Ishikawa (cell line): ENCODE results near the gene HDLBP.

Experiments used
- CEBPB ChIP-seq: IDR thresholded peaks from 2 replicates; pipeline ENCODE4 v1.6.1; 2012
- CREB1 ChIP-seq: IDR thresholded peaks from 2 replicates; pipeline ENCODE4 v1.6.1; 2012; ENCODE audit warnings: low read depth
- EGR1 ChIP-seq: IDR thresholded peaks from 2 replicates; pipeline ENCODE4 v1.6.1; 2012
- EP300 ChIP-seq: IDR thresholded peaks from 2 replicates; pipeline ENCODE4 v1.6.1; 2012; ENCODE audit warnings: borderline replicate concordance
- FOXM1 ChIP-seq: IDR thresholded peaks from 2 replicates; pipeline ENCODE4 v1.6.1; 2012; ENCODE audit warnings: low read depth, borderline replicate concordance
- NFIC ChIP-seq: IDR thresholded peaks from 2 replicates; pipeline ENCODE4 v1.6.1; 2012
- RAD21 ChIP-seq: IDR thresholded peaks from 2 replicates; pipeline ENCODE4 v1.6.1; 2012; ENCODE audit warnings: low read depth
- TAF1 ChIP-seq: IDR thresholded peaks from 2 replicates; pipeline ENCODE4 v1.6.1; 2012; ENCODE audit warnings: low read depth, mild to moderate bottlenecking
- TCF12 ChIP-seq: IDR thresholded peaks from 2 replicates; pipeline ENCODE4 v1.6.1; 2012; ENCODE audit warnings: low read depth
- TEAD4 ChIP-seq: IDR thresholded peaks from 2 replicates; pipeline ENCODE4 v1.6.1; 2012
- YY1 ChIP-seq: IDR thresholded peaks from 2 replicates; pipeline ENCODE4 v1.6.1; 2012; ENCODE audit warnings: low read depth
- ZBTB7A ChIP-seq: IDR thresholded peaks from 2 replicates; pipeline ENCODE4 v1.6.1; 2012; ENCODE audit warnings: low read depth
- TF ChIP-seq, protein P1 (sequence below): IDR thresholded peaks from 2 replicates; pipeline ENCODE4 v1.6.1; 2012
- TF ChIP-seq, protein P2 (sequence below): IDR thresholded peaks from 2 replicates; pipeline ENCODE4 v1.6.1; 2012; ENCODE audit warnings: low read depth, mild to moderate bottlenecking
- TF ChIP-seq, protein P3 (sequence below): IDR thresholded peaks from 2 replicates; pipeline ENCODE4 v1.6.1; 2012

HDLBP gene

DNA sequence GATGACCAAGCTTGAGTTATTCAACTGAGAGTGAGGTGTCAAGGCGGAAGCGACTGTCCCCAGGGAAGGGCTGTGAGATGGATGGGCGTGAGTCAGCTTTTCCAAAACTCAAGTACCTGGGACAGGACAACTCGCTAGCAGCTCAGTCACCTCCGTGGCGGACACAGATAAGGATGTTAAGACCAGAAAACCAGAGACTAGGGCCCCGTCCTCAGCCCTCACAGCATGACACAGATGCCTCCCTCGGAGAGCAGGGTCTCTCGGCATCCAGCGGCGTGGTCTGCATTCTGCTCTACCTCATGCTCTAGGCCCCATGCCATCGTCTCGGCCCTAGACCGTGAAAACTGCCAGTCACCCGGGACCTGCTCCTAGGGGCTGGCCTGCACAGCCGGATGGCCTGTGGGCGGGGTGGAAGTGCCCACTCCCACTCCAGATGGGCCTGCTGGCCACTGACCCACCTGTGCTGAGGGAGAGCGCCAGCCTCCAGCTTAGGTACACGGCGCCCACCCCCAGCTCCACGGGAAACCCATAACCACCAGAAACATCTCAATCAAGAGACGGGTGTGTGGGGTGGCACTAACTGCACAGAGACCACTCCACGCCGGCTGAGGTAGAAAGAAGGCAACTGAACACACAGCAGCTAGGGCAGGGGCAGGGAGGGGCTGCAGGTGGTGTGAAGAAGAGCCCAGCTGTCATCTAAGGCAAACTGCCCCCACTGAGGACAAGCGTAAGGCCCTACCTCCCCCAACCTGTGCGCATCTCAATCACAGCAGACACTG lies 87.2 kb downstream of the HDLBP start:
- TF ChIP-seq, protein P1, sequence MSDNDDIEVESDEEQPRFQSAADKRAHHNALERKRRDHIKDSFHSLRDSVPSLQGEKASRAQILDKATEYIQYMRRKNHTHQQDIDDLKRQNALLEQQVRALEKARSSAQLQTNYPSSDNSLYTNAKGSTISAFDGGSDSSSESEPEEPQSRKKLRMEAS, result no peak
- TF ChIP-seq ZBTB7A (no peak), YY1 (no peak), NFIC (no peak), EP300 (no peak), EGR1 (no peak), TEAD4 (no peak), TCF12 (no peak), CEBPB (no peak), TAF1 (no peak), CREB1 (no peak), FOXM1 (no peak), RAD21 (no peak)
- TF ChIP-seq, protein P2, sequence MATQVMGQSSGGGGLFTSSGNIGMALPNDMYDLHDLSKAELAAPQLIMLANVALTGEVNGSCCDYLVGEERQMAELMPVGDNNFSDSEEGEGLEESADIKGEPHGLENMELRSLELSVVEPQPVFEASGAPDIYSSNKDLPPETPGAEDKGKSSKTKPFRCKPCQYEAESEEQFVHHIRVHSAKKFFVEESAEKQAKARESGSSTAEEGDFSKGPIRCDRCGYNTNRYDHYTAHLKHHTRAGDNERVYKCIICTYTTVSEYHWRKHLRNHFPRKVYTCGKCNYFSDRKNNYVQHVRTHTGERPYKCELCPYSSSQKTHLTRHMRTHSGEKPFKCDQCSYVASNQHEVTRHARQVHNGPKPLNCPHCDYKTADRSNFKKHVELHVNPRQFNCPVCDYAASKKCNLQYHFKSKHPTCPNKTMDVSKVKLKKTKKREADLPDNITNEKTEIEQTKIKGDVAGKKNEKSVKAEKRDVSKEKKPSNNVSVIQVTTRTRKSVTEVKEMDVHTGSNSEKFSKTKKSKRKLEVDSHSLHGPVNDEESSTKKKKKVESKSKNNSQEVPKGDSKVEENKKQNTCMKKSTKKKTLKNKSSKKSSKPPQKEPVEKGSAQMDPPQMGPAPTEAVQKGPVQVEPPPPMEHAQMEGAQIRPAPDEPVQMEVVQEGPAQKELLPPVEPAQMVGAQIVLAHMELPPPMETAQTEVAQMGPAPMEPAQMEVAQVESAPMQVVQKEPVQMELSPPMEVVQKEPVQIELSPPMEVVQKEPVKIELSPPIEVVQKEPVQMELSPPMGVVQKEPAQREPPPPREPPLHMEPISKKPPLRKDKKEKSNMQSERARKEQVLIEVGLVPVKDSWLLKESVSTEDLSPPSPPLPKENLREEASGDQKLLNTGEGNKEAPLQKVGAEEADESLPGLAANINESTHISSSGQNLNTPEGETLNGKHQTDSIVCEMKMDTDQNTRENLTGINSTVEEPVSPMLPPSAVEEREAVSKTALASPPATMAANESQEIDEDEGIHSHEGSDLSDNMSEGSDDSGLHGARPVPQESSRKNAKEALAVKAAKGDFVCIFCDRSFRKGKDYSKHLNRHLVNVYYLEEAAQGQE, result no peak
- TF ChIP-seq, protein P3, sequence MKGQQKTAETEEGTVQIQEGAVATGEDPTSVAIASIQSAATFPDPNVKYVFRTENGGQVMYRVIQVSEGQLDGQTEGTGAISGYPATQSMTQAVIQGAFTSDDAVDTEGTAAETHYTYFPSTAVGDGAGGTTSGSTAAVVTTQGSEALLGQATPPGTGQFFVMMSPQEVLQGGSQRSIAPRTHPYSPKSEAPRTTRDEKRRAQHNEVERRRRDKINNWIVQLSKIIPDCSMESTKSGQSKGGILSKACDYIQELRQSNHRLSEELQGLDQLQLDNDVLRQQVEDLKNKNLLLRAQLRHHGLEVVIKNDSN, result no peak

DNA sequence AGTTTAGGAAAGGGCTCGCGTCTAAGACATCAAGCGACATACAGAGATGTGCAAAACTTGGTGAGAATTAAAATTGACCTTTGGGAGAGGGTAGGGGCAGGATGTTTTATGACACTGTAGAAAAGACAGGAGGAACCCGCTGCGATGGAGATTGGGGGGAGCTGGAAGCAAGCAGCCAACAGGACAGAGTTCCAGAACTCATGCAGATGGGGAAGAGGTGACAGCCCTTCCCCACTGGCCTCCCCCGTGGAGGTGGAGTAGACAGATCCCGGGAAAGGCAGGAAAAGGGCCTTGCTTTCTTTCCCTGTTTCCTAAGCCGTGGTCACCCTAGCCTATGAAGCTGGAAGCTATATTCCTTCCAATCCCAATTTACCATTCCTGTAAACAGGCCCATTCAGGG lies 87.9 kb downstream of the HDLBP start:
- no peak for TF ChIP-seq FOXM1
- no peak for TF ChIP-seq ZBTB7A
- no peak for TF ChIP-seq CREB1
- TF ChIP-seq NFIC, result no peak
- TF ChIP-seq, protein P3, result no peak
- TF ChIP-seq TEAD4, result no peak
- TF ChIP-seq TCF12, result no peak
- no peak for TF ChIP-seq CEBPB
- TF ChIP-seq, protein P1, result no peak
- no peak for TF ChIP-seq RAD21
- no peak for TF ChIP-seq YY1
- no peak for TF ChIP-seq TAF1
- TF ChIP-seq EP300, result no peak
- TF ChIP-seq EGR1, result no peak
- TF ChIP-seq, protein P2, result no peak

DNA sequence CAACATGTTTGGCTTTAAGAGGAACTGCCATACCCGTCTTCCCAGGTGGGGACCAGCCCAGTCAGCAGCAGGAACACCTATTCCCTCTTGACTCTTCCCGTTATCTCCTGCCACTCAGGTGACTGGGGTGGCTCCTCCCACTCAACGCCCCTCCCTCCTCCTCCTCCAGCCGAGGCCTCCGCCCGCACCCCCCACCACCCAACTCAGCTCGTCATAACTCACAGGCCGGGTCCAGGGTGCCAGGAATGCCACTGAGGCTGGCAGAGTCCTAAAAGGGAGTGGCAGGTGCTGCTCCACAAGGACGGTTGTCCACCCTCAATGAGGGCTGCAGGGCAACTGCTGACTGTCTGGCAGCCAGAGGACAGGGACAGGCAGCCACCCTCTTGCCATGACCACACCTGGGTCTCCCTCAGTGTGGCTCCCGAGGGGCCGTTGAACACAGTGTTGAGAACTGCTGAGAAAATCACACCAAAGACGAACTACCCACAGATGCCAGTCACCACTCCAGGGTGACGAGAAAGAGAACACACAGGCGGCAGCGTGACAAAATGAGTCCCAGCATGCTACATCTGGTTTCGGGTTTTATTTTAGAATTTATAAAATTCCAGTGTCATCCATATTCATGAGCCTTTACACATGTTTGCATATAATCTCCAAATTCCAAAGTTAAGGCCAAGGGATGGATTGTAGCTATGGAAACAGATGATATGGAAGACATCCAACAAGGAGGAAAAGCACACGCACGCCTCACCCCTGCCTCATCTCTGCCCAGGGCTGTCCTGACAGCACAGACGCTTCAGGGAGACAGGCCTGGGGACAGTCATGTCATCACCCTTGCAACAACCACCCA lies 88.5 kb downstream of the HDLBP start:
- TF ChIP-seq TCF12 (no peak), CREB1 (no peak), NFIC (no peak), RAD21 (no peak), TEAD4 (no peak), FOXM1 (no peak), EGR1 (no peak), ZBTB7A (no peak), TAF1 (no peak), EP300 (no peak), YY1 (no peak), CEBPB (no peak)
- TF ChIP-seq, protein P3, result no peak
- TF ChIP-seq, protein P2, result no peak
- TF ChIP-seq, protein P1, result no peak
